H1 (cell line): Measurements from ENCODE around the gene STEAP3. TPM values are rescaled to one million over a fixed set of nuclear protein-coding genes. Genes with fewer than 3 reads are reported as not detected.

Source experiments
- ASH2L ChIP-seq: fragments of 200-600, 300-600 bp; sonication (generic); IDR thresholded peaks from one replicate; pipeline ENCODE4 v1.7.1; 2017; ENCODE audit warnings: low read length
- GABPA ChIP-seq: IDR thresholded peaks from 2 replicates; pipeline ENCODE4 v1.6.1; 2011; ENCODE audit warnings: mild to moderate bottlenecking, low read length, moderate library complexity, borderline replicate concordance; ENCODE audit not compliant: insufficient read depth
- HDAC2 ChIP-seq, 2 experiments: fragments of 300-600 bp in 1 of 2; sonication (generic) in 1 of 2; IDR thresholded peaks; 2 replicates each; pipeline ENCODE4 v1.6.1; 2011 to 2012; ENCODE audit warnings: low read depth in 2 of 2, low read length in 2 of 2, mild to moderate bottlenecking in 2 of 2, moderate library complexity in 2 of 2, borderline replicate concordance in 1 of 2, inconsistent platforms in 1 of 2
- POU5F1 ChIP-seq: IDR thresholded peaks from 2 replicates; pipeline ENCODE4 v1.6.1; 2011; ENCODE audit warnings: low read depth, mild to moderate bottlenecking, low read length, moderate library complexity
- SAP30 ChIP-seq: fragments of 300-600 bp; sonication (generic); IDR thresholded peaks from 2 replicates; pipeline ENCODE4 v1.7.1; 2012; ENCODE audit warnings: low read length, moderate library complexity, mild to moderate bottlenecking, inconsistent platforms; ENCODE audit not compliant: insufficient read depth, insufficient replicate concordance
- polyA plus RNA-seq, 7 experiments: library from polyadenylated mRNA; depleted of rRNA in 3 of 7; stranded (reverse) in 5 of 7; unstranded in 2 of 7; fragments of >200 nt in 5 of 7; fragments of 200-250 nt in 2 of 7; gene quantifications; 1 replicate in 5 of 7; 2 replicates in 1 of 7; 4 replicates in 1 of 7; pipeline versions ENCODE4 v1.2.1 to v1.2.3, GENCODE V29; 2011 to 2013; ENCODE audit warnings: missing spikeins in 2 of 7, mixed read lengths in 2 of 7
- total RNA-seq: library from RNA; stranded (reverse); fragmentation: NEBNext Ultra II Directional; extraction: Animal tissue kit (Norgen Biotek cat#: 25700); gene quantifications from 2 replicates; pipeline ENCODE4 v1.2.1, GENCODE V29; 2021

The STEAP3 gene
- total and polyA plus RNA-seq, 2 of the 8 experiments (the other 6 are each of a cell fraction or from before 2014, with no cell fraction given): 21.7 to 27.9 TPM

- TF ChIP-seq GABPA (no peak), ASH2L (no peak), POU5F1 (no peak), HDAC2 (IDR thresholded peaks at IDR 0.05; ENCODE audit: borderline replicate concordance in 1 of 2, low read depth in 2 of 2, low read length in 2 of 2) (no peak), SAP30 (no peak)
- TF ChIP-seq, all 59 proteins: peak for 0
These were observed 68.6 kb downstream of the STEAP3 start (continued) for GRCh38 chr2:119292226-119292625.
